ENCODE data around the gene EPHA6. TPM values are rescaled to one million over a fixed set of nuclear protein-coding genes. Genes with fewer than 3 reads are reported as not detected.

The EPHA6 gene
- total and polyA plus RNA-seq, 8 donors, result 0.23 to 0.79 (median 0.41) TPM

- DNase-seq (no peak), ATAC-seq (no peak)
- TF ChIP-seq, protein P1, sequence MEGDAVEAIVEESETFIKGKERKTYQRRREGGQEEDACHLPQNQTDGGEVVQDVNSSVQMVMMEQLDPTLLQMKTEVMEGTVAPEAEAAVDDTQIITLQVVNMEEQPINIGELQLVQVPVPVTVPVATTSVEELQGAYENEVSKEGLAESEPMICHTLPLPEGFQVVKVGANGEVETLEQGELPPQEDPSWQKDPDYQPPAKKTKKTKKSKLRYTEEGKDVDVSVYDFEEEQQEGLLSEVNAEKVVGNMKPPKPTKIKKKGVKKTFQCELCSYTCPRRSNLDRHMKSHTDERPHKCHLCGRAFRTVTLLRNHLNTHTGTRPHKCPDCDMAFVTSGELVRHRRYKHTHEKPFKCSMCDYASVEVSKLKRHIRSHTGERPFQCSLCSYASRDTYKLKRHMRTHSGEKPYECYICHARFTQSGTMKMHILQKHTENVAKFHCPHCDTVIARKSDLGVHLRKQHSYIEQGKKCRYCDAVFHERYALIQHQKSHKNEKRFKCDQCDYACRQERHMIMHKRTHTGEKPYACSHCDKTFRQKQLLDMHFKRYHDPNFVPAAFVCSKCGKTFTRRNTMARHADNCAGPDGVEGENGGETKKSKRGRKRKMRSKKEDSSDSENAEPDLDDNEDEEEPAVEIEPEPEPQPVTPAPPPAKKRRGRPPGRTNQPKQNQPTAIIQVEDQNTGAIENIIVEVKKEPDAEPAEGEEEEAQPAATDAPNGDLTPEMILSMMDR (IDR thresholded peaks at IDR 0.05), result no peak
- no peak overlapping the region for H3K4me3 ChIP-seq
- intact Hi-C loops (cut with DNase I), result no loop called here
- peaks cover 0 to 2% of the 10 kb centered on the region in 2 donors for H3K9me3 ChIP-seq
- H3K27ac ChIP-seq, result no peak overlapping the region
- no peaks in the 10 kb centered on the region for H3K36me3 ChIP-seq
- no peaks in the 10 kb centered on the region for H3K4me1 ChIP-seq
- H3K27me3 ChIP-seq, result no peaks in the 10 kb centered on the region
Measured at GRCh38 chr3:97102641-97103040, 288.2 kb downstream of the EPHA6 start.

GRCh38 chr3:97105989-97106651 lies 291.7 kb downstream of the EPHA6 start:
- ATAC-seq (no peak), DNase-seq (no peak)
- TF ChIP-seq, protein P1 (IDR thresholded peaks at IDR 0.05), result no peak
- no peaks in the 10 kb centered on the region for H3K36me3 ChIP-seq
- no peak overlapping the region for H3K27ac ChIP-seq
- H3K4me1 ChIP-seq, result no peaks in the 10 kb centered on the region
- H3K9me3 ChIP-seq, result peaks cover 0 to 2% of the 10 kb centered on the region in 2 donors
- H3K27me3 ChIP-seq, result no peaks in the 10 kb centered on the region
- no peak overlapping the region for H3K4me3 ChIP-seq
- intact Hi-C loops (cut with DNase I), result no loop called here

DNA sequence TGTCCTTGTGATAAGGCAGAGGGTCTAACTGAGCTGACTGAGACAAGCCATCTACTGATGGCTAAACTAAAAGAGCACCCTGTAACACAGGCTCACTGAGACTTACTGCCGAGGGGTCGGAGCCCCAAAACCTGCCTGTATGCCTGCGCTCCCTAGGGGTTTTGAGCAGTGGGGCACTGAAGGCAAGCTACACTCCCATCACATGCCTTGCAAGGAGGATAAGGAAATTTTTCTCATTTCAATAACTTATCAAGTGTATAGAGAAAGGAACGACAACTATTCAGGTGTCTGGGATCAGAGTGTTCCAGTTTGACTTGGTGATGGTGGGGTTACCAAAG lies 292.2 kb downstream of the EPHA6 start:
- H3K36me3 ChIP-seq, result no peaks in the 10 kb centered on the region
- H3K27me3 ChIP-seq, result no peaks in the 10 kb centered on the region
- intact Hi-C loops (cut with DNase I), result no loop called here
- TF ChIP-seq, protein P1 (IDR thresholded peaks at IDR 0.05), result no peak
- no peak overlapping the region for H3K4me3 ChIP-seq
- peaks cover 0 to 2% of the 10 kb centered on the region in 2 donors for H3K9me3 ChIP-seq
- ATAC-seq (no peak), DNase-seq (no peak)
- H3K4me1 ChIP-seq, result no peaks in the 10 kb centered on the region
- no peak overlapping the region for H3K27ac ChIP-seq

GRCh38 chr3:97108136-97108535 lies 293.7 kb downstream of the EPHA6 start:
- H3K27ac ChIP-seq, result no peak overlapping the region
- DNase-seq, result no peak
- intact Hi-C loops (cut with DNase I), result no loop called here
- TF ChIP-seq, protein P1 (IDR thresholded peaks at IDR 0.05), result no peak
- H3K4me1 ChIP-seq, result no peaks in the 10 kb centered on the region
- no peak overlapping the region for H3K4me3 ChIP-seq
- no peaks in the 10 kb centered on the region for H3K36me3 ChIP-seq
- H3K9me3 ChIP-seq, result peaks cover 0 to 2% of the 10 kb centered on the region in 2 donors
- no peaks in the 10 kb centered on the region for H3K27me3 ChIP-seq
- no peak for ATAC-seq

- Histone ChIP-seq H3K27me3 (no peaks in the 10 kb centered on the region), H3K4me3 (no peak overlapping the region), H3K9me3 (no peaks in the 10 kb centered on the region), H3K4me1 (no peaks in the 10 kb centered on the region), H3K36me3 (no peaks in the 10 kb centered on the region), H3K27ac (no peak overlapping the region)
- no peak for DNase-seq
- intact Hi-C loops (cut with DNase I), result no loop called here
- ATAC-seq, result no peak
- TF ChIP-seq, protein P1 (IDR thresholded peaks at IDR 0.05), result no peak
Measured at GRCh38 chr3:97111244-97111643, 296.9 kb downstream of the EPHA6 start.
